Ectodermal cell (in vitro differentiated cells): Measurements from ENCODE around the gene DTX3.

Experiments used
- H3K27ac ChIP-seq: 2 replicates; pipeline ENCODE4 v1.7.0; 2013; ENCODE audit warnings: mild to moderate bottlenecking, low read depth, low read length; ENCODE audit not compliant: insufficient read depth, poor library complexity, severe bottlenecking
- H3K27me3 ChIP-seq: 2 replicates; pipeline ENCODE4 v1.7.0; 2013; ENCODE audit warnings: mild to moderate bottlenecking, low read length; ENCODE audit not compliant: insufficient read depth, control insufficient read depth, poor library complexity, severe bottlenecking
- H3K36me3 ChIP-seq: one replicate; pipeline ENCODE4 v1.7.0; 2013; ENCODE audit warnings: low read length; ENCODE audit not compliant: control insufficient read depth, insufficient read depth
- H3K4me1 ChIP-seq: one replicate; pipeline ENCODE4 v1.7.0; 2013; ENCODE audit warnings: low read length; ENCODE audit not compliant: control insufficient read depth, insufficient read depth
- H3K4me3 ChIP-seq: 2 replicates; pipeline ENCODE4 v1.7.0; 2013; ENCODE audit warnings: low read depth, low read length, control low read depth; ENCODE audit not compliant: insufficient read depth
- H3K9me3 ChIP-seq: 2 replicates; pipeline ENCODE4 v1.7.0; 2013; ENCODE audit warnings: mild to moderate bottlenecking, low read length, moderate library complexity; ENCODE audit not compliant: control insufficient read depth
- WGBS, 2 experiments: methylation state at CpG; one replicate each; pipeline ENCODE4 v1.1.7; 2013; ENCODE audit warnings: missing lambda C conversion rate in 2 of 2; 5-methylcytosine and 5-hydroxymethylcytosine counted together

Gene DTX3

GRCh38 chr12:57625261-57626032 is 20.8 kb downstream of the DTX3 start:
- Histone ChIP-seq H3K4me3 (no peak overlapping the region), H3K4me1 (no peaks in the 10 kb centered on the region), H3K27ac (no peak overlapping the region), H3K27me3 (peaks cover 98% of the 10 kb centered on the region), H3K9me3 (no peaks in the 10 kb centered on the region), H3K36me3 (no peaks in the 10 kb centered on the region)
- 88 to 92% methylated on average over 12 of the region's 12 CpGs for WGBS, 2 experiments

- H3K9me3 ChIP-seq = no peaks in the 10 kb centered on the region
- H3K4me3 ChIP-seq = no peak overlapping the region
- no peak overlapping the region for H3K27ac ChIP-seq
- no peaks in the 10 kb centered on the region for H3K36me3 ChIP-seq
- peaks cover 98% of the 10 kb centered on the region for H3K27me3 ChIP-seq
- H3K4me1 ChIP-seq = peaks cover 2% of the 10 kb centered on the region
- 88% methylated on average over 13 of the region's 13 CpGs for WGBS, 2 experiments
Observed at GRCh38 chr12:57626111-57626920, 21.7 kb downstream of the DTX3 start.

DNA sequence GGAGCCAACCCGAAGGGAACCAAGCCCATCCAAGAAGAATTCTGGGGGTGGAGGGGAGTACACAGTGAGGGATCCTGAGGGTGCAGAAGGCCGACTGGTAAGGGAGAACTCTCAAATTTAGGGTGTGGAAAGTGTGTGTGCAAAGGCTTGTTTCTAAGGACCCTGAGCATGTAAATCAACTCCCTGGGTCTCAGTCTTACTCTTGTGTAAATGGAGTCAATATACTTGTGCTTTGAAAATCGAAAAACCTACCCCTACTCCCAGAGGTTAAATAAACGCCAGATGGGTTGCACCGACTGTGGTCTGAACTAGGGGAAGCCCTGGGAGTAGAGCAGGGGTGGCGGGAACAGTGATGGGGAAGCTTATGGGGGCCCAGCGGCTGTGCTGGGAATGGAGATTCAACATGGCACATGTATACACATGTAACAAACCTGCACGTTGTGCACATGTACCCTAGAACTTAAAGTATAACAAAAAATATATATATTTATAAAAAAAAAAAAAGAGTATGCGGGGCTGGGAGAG is 22.4 kb downstream of the DTX3 start:
- 78 to 81% methylated on average over 8 to 9 of the region's 9 CpGs for WGBS, 2 experiments
- no peak overlapping the region for H3K27ac ChIP-seq
- peaks cover 9% of the 10 kb centered on the region for H3K4me1 ChIP-seq
- no peaks in the 10 kb centered on the region for H3K9me3 ChIP-seq
- no peak overlapping the region for H3K4me3 ChIP-seq
- H3K36me3 ChIP-seq = no peaks in the 10 kb centered on the region
- peaks cover 98% of the 10 kb centered on the region for H3K27me3 ChIP-seq

DNA sequence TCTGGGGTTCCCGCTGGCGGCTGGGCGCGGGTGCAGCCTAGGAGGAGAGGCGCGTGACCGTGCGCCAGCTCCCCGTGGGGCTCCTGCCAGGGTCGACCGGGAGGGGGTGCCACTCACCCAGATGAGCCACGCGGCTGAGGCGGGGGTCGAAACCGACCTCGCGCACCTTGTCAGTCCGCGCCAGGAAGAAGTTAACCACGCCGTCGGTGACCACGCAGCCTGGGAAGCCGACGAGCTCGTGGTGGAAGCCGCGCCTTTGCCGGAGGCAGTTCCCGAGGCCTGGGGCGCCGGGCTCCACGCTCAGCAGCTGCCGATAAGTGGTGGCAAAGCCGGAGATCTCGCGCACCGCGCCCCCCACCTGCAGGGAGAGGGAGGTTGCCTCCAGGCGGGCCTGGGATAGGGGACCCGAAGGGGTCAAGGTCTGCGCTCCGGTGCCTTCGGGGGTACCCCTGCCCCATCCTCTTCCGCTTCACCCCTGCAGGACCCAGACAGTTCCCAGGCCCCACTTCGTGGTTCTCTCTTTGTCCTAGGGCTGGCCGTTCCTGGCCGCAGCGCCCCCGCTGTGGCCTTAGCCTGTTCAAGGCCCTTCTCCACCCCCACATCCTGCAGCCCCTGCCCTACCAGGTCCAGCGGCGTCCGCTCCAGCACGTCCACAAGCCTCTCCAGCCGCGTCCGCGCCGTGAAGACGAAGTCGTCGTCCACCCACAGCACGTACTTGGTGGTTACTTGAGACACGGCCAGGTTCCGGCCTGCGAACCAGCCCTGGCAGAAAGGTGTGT is 23.1 kb downstream of the DTX3 start:
- WGBS, 2 experiments = 53 to 54% methylated on average over 67 of the region's 67 CpGs
- Histone ChIP-seq H3K27me3 (peaks cover 98% of the 10 kb centered on the region), H3K27ac (no peak overlapping the region), H3K36me3 (no peaks in the 10 kb centered on the region), H3K4me1 (peaks cover 12% of the 10 kb centered on the region), H3K9me3 (no peaks in the 10 kb centered on the region), H3K4me3 (no peak overlapping the region)

- Histone ChIP-seq H3K4me3 (no peak overlapping the region), H3K27ac (no peak overlapping the region), H3K27me3 (peaks cover 100% of the 10 kb centered on the region), H3K4me1 (peaks cover 12% of the 10 kb centered on the region), H3K9me3 (no peaks in the 10 kb centered on the region), H3K36me3 (no peaks in the 10 kb centered on the region)
- 88 to 89% methylated on average over 29 of the region's 29 CpGs for WGBS, 2 experiments
Observed at GRCh38 chr12:57628280-57629191, 23.9 kb downstream of the DTX3 start.

DNA sequence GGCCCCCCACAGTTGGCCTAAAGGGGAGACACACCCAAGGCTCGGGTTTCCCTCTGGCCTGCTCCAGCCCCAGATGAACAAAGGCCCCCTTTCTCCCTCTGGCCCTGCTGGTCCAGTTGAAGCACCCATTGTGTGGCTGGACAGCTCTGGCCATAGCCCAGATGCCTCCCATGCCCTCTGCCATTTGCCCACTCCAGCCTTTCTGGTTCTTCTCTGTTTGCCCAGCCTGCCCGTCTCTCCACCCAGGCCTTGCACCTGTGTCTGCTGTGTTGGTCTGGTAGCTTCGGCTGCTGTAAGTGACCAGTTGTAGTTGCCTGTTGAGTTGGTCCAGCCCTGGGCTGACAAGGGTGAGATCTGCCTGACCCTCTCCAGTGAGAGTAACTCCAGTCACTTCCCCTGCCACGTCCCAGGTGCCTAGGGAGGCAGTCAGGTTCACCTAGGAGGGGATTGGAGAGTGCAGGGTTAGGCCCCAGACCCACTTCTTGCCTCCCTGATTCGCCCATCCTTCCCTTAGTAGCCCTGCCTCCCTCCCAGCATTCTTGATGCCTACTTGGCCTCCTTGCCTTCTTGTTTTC is 25.4 kb downstream of the DTX3 start:
- WGBS, 2 experiments = 79 to 83% methylated on average over 5 of the region's 5 CpGs
- no peaks in the 10 kb centered on the region for H3K36me3 ChIP-seq

GRCh38 chr12:57630891-57631433 is 26.3 kb downstream of the DTX3 start:
- H3K36me3 ChIP-seq = no peaks in the 10 kb centered on the region
- H3K9me3 ChIP-seq = no peaks in the 10 kb centered on the region
- H3K27me3 ChIP-seq = peaks cover 89% of the 10 kb centered on the region
- WGBS, 2 experiments = 53 to 57% methylated on average over 6 of the region's 6 CpGs
- no peak overlapping the region for H3K27ac ChIP-seq
- H3K4me3 ChIP-seq = no peak overlapping the region
- H3K4me1 ChIP-seq = peaks cover 12% of the 10 kb centered on the region

More for the DNA sequence above, 25.4 kb downstream of the DTX3 start:
- H3K27ac ChIP-seq = no peak overlapping the region
- H3K27me3 ChIP-seq = peaks cover 93% of the 10 kb centered on the region
- H3K9me3 ChIP-seq = no peaks in the 10 kb centered on the region
- H3K4me3 ChIP-seq = no peak overlapping the region
- H3K4me1 ChIP-seq = peaks cover 12% of the 10 kb centered on the region

DNA sequence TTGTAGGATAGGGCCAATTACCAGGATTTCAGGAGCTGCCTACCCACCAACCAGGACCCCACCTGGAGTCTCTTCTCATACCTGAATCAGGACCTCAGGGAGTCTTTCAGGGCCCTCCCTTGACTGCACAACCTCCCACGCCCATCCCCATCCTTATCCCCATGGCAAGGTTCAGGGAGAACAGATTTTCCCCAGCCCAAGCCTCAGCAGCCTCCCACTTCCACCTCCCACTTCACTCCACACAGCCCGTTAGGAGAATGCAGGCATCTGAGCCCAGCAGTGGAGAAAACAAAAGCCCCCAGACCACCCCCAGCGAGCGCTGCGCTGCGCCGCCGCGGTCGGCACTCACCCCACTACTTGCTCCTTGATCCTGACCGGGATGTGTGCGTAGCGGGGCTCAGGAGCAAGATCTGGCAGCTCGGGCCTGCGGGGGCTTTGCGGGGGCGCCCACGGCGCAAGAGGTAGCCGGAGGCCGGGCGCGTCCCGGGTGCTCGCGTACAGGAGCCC is 27.0 kb downstream of the DTX3 start:
- Histone ChIP-seq H3K4me1 (peaks cover 12% of the 10 kb centered on the region), H3K36me3 (no peaks in the 10 kb centered on the region), H3K4me3 (peak overlapping the region; percentile 43), H3K27me3 (peaks cover 83% of the 10 kb centered on the region), H3K27ac (no peak overlapping the region), H3K9me3 (no peaks in the 10 kb centered on the region)
- 1 to 2% methylated on average over 26 of the region's 26 CpGs for WGBS, 2 experiments
